ENCODE results near the gene TMEM223.

DNA sequence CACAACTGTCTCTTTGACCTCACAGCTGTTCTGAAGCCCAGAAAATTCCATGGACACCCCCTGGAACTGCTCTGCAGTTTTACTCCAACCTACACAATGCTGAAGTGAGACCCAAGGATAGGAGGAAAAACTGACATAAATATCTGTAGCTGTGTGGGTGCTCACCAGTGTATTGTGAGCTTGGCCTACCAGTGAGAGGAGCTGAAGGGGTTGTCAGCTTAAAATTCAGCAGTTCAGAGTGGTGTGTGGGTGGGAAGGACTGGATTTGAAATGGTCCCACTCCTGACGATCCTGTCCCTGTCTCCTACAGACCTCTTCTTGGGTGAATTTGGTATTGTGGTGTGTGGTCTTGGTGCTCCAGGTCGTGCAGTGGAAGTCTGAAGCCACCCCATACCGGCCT, 2.2 kb downstream of the TMEM223 start:
- TF ChIP-seq, protein P1, sequence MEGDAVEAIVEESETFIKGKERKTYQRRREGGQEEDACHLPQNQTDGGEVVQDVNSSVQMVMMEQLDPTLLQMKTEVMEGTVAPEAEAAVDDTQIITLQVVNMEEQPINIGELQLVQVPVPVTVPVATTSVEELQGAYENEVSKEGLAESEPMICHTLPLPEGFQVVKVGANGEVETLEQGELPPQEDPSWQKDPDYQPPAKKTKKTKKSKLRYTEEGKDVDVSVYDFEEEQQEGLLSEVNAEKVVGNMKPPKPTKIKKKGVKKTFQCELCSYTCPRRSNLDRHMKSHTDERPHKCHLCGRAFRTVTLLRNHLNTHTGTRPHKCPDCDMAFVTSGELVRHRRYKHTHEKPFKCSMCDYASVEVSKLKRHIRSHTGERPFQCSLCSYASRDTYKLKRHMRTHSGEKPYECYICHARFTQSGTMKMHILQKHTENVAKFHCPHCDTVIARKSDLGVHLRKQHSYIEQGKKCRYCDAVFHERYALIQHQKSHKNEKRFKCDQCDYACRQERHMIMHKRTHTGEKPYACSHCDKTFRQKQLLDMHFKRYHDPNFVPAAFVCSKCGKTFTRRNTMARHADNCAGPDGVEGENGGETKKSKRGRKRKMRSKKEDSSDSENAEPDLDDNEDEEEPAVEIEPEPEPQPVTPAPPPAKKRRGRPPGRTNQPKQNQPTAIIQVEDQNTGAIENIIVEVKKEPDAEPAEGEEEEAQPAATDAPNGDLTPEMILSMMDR (IDR thresholded peaks at IDR 0.05) = no peak
- no peak for TF ChIP-seq ZFX (IDR thresholded peaks at IDR 0.05; ENCODE audit: borderline replicate concordance)
